H9 (cell line): ENCODE results near the gene FBP2. TPM values are rescaled to one million over a fixed set of nuclear protein-coding genes. Genes with fewer than 3 reads are reported as not detected.
"Not testable (repeated sequence)": the region's sequence is repeated elsewhere in the genome, so short reads cannot be mapped to it uniquely, and the experiment has no call there.

Experiments used
- DNase-seq: peaks from one replicate; pipeline ENCODE4 v3.0.0-alpha.2; 2017
- H2AFZ ChIP-seq: one replicate; pipeline ENCODE4 v1.6.1; 2013; ENCODE audit warnings: mild to moderate bottlenecking, low read length, control low read depth, moderate library complexity
- H2AK5ac ChIP-seq: 2 replicates; pipeline ENCODE4 v1.6.1; 2013; ENCODE audit warnings: low read length, control low read depth, mixed read lengths; ENCODE audit not compliant: insufficient read length
- H2BK120ac ChIP-seq: one replicate; pipeline ENCODE4 v1.6.1; 2013; ENCODE audit warnings: low read depth, mild to moderate bottlenecking, low read length, control low read depth, inconsistent platforms; ENCODE audit not compliant: poor library complexity, severe bottlenecking
- H2BK12ac ChIP-seq: 2 replicates; pipeline ENCODE4 v1.6.1; 2013; ENCODE audit warnings: low read length, control low read depth, mixed read lengths, low read depth; ENCODE audit not compliant: insufficient read length
- H2BK15ac ChIP-seq: 2 replicates; pipeline ENCODE4 v1.6.1; 2013; ENCODE audit warnings: low read depth, low read length, control low read depth
- H2BK20ac ChIP-seq: one replicate; pipeline ENCODE4 v1.6.1; 2013; ENCODE audit warnings: low read depth, mild to moderate bottlenecking, low read length, control low read depth, inconsistent platforms; ENCODE audit not compliant: poor library complexity, severe bottlenecking
- H2BK5ac ChIP-seq: 2 replicates; pipeline ENCODE4 v1.6.1; 2013; ENCODE audit warnings: low read length, control low read depth, mixed read lengths; ENCODE audit not compliant: insufficient read length
- H3K14ac ChIP-seq: 2 replicates; pipeline ENCODE4 v1.6.1; 2013; ENCODE audit warnings: low read length, control low read depth; ENCODE audit not compliant: insufficient read depth
- H3K18ac ChIP-seq: 2 replicates; pipeline ENCODE4 v1.6.1; 2013; ENCODE audit warnings: low read depth, mild to moderate bottlenecking, mixed read lengths, low read length, control low read depth; ENCODE audit not compliant: insufficient read length
- H3K23ac ChIP-seq: 2 replicates; pipeline ENCODE4 v1.6.1; 2013; ENCODE audit warnings: low read length, control low read depth, mixed read lengths, low read depth; ENCODE audit not compliant: insufficient read length
- H3K23me2 ChIP-seq: 2 replicates; pipeline ENCODE4 v1.6.1; 2013; ENCODE audit warnings: low read depth, mild to moderate bottlenecking, mixed read lengths, low read length, control low read depth; ENCODE audit not compliant: insufficient read length, poor library complexity, severe bottlenecking
- H3K27ac ChIP-seq: 2 replicates; pipeline ENCODE4 v1.5.1; 2013; ENCODE audit warnings: low read length, control low read depth, mixed read lengths, low read depth; ENCODE audit not compliant: insufficient read length
- H3K27me3 ChIP-seq: 2 replicates; pipeline ENCODE4 v1.6.1; 2013; ENCODE audit warnings: low read length, control low read depth, inconsistent platforms; ENCODE audit not compliant: insufficient read depth
- H3K4ac ChIP-seq: 2 replicates; pipeline ENCODE4 v1.6.1; 2013; ENCODE audit warnings: low read depth, mild to moderate bottlenecking, control low read depth, inconsistent platforms, low read length, moderate library complexity
- H3K4me1 ChIP-seq: 2 replicates; pipeline ENCODE4 v1.6.1; 2013; ENCODE audit warnings: low read length, control low read depth, inconsistent platforms; ENCODE audit not compliant: insufficient read depth
- H3K4me2 ChIP-seq: 2 replicates; pipeline ENCODE4 v1.6.1; 2013; ENCODE audit warnings: low read length, control low read depth, mixed read lengths; ENCODE audit not compliant: insufficient read length, insufficient read depth
- H3K56ac ChIP-seq: 2 replicates; pipeline ENCODE4 v1.6.1; 2013; ENCODE audit warnings: low read depth, mild to moderate bottlenecking, mixed read lengths, low read length, control low read depth; ENCODE audit not compliant: insufficient read length
- H3K79me1 ChIP-seq: 2 replicates; pipeline ENCODE4 v1.6.1; 2013; ENCODE audit warnings: low read depth, mild to moderate bottlenecking, moderate library complexity, low read length, control low read depth, inconsistent platforms; ENCODE audit not compliant: insufficient read depth, poor library complexity, severe bottlenecking
- H3K79me2 ChIP-seq: 2 replicates; pipeline ENCODE4 v1.6.1; 2013; ENCODE audit warnings: low read length, control low read depth, inconsistent platforms; ENCODE audit not compliant: insufficient read depth
- H3K9ac ChIP-seq: 2 replicates; pipeline ENCODE4 v1.6.1; 2013; ENCODE audit warnings: low read length, control low read depth, mixed read lengths; ENCODE audit not compliant: insufficient read length; ENCODE audit errors: extremely low read depth
- H3K9me3 ChIP-seq: one replicate; pipeline ENCODE4 v1.6.1; 2013; ENCODE audit warnings: low read depth, low read length, inconsistent platforms; ENCODE audit not compliant: control insufficient read depth
- H3T11ph ChIP-seq: one replicate; pipeline ENCODE4 v1.6.1; 2013; ENCODE audit warnings: mild to moderate bottlenecking, low read length, control low read depth, inconsistent platforms
- H4K20me1 ChIP-seq: one replicate; pipeline ENCODE4 v1.6.1; 2013; ENCODE audit not compliant: control insufficient read depth, insufficient read length, insufficient read depth
- H4K5ac ChIP-seq: 2 replicates; pipeline ENCODE4 v1.6.1; 2013; ENCODE audit warnings: low read depth, mild to moderate bottlenecking, mixed read lengths, low read length, control low read depth; ENCODE audit not compliant: insufficient read length
- H4K8ac ChIP-seq: replicated peaks from 2 replicates; pipeline ENCODE4 v1.6.1; 2013; ENCODE audit warnings: low read length, control low read depth, mixed read lengths, low read depth; ENCODE audit not compliant: insufficient read length
- H4K91ac ChIP-seq: 2 replicates; pipeline ENCODE4 v1.6.1; 2013; ENCODE audit warnings: low read depth, mild to moderate bottlenecking, moderate library complexity, mixed read lengths, low read length, control low read depth; ENCODE audit not compliant: insufficient read length
- H3K27ac Mint-ChIP-seq, 3 experiments: 2 replicates in 2 of 3; 3 replicates in 1 of 3; pipeline ENCODE4 v1.8.0; 2020 to 2021; ENCODE audit warnings: mixed read lengths in 3 of 3, mild to moderate bottlenecking in 1 of 3, moderate library complexity in 1 of 3
- H3K27me3 Mint-ChIP-seq: 2 replicates; pipeline ENCODE4 v1.8.0; 2021; ENCODE audit warnings: low read depth, mild to moderate bottlenecking, moderate library complexity, mixed read lengths
- H3K36me3 Mint-ChIP-seq, 3 experiments: 2 replicates in 2 of 3; 3 replicates in 1 of 3; pipeline ENCODE4 v1.8.0; 2020 to 2021; ENCODE audit warnings: low read depth in 3 of 3, mixed read lengths in 3 of 3; ENCODE audit not compliant: insufficient read depth in 1 of 3
- H3K4me1 Mint-ChIP-seq, 2 experiments: 2 replicates each; pipeline ENCODE4 v1.8.0; 2020; ENCODE audit warnings: mixed read lengths in 2 of 2
- H3K4me3 Mint-ChIP-seq, 2 experiments: 2 replicates in 1 of 2; 3 replicates in 1 of 2; pipeline ENCODE4 v1.8.0; 2020 to 2021; ENCODE audit warnings: mild to moderate bottlenecking in 2 of 2, mixed read lengths in 2 of 2, moderate library complexity in 1 of 2
- H3K9me3 Mint-ChIP-seq, 2 experiments: 2 replicates in 1 of 2; 3 replicates in 1 of 2; pipeline ENCODE4 v1.8.0; 2020; ENCODE audit warnings: mild to moderate bottlenecking in 2 of 2, mixed read lengths in 2 of 2, moderate library complexity in 1 of 2
- CTCF ChIP-seq: fragments of 200-600 bp; sonication (generic); conservative IDR thresholded peaks from 3 replicates; pipeline ENCODE4 v1.8.0; 2021; ENCODE audit warnings: antibody characterized with exemption, mild to moderate bottlenecking
- WGBS: extraction: QIAGEN DNeasy Blood & Tissue Kit; methylation state at CpG from one replicate; pipeline ENCODE4 v1.1.7; 2013; ENCODE audit warnings: missing lambda C conversion rate, low lambda C conversion rate, mixed read lengths; ENCODE audit not compliant: insufficient read length; ENCODE audit errors: extremely low coverage; 5-methylcytosine and 5-hydroxymethylcytosine counted together
- total RNA-seq: library from RNA; stranded (reverse); gene quantifications from 2 replicates; pipeline ENCODE4 v1.2.1, GENCODE V29; 2021

Gene FBP2
- total RNA-seq, 1 experiment from 2014 or later = not detected

GRCh38 chr9:94545940-94546339 is 47.7 kb downstream of the FBP2 start:
- Histone ChIP-seq H4K8ac (no peak overlapping the region), H2BK120ac (no peak overlapping the region), H4K91ac (no peak overlapping the region), H2AFZ (no peak overlapping the region), H2AK5ac (no peak overlapping the region), H3K4me2 (no peak overlapping the region), H3K23ac (no peak overlapping the region), H3K79me2 (no peaks in the 10 kb centered on the region), H3K4ac (no peak overlapping the region), H3K27ac (no peak overlapping the region), H3K56ac (no peak overlapping the region), H2BK5ac (no peak overlapping the region), H2BK20ac (no peak overlapping the region), H3K9ac (no peak overlapping the region), H3K23me2 (no peaks in the 10 kb centered on the region), H2BK12ac (no peak overlapping the region), H3K4me1 (no peaks in the 10 kb centered on the region), H3K9me3 (no peaks in the 10 kb centered on the region), H4K20me1 (no peaks in the 10 kb centered on the region), H2BK15ac (no peak overlapping the region), H4K5ac (no peak overlapping the region), H3K18ac (no peak overlapping the region), H3K14ac (no peak overlapping the region), H3K79me1 (no peaks in the 10 kb centered on the region), H3K27me3 (no peaks in the 10 kb centered on the region), H3T11ph (no peak overlapping the region)
- Mint-ChIP-seq H3K4me1 (peaks cover 0 to 3% of the 10 kb centered on the region in 2 experiments; a peak in 1 of 4 replicates), H3K27me3 (no peaks in the 10 kb centered on the region), H3K4me3 (no peak overlapping the region), H3K9me3 (peaks cover 5 to 7% of the 10 kb centered on the region in 2 experiments; a peak in 2 of 5 replicates), H3K27ac (no peak overlapping the region), H3K36me3 (peaks cover 5 to 8% (median 7%) of the 10 kb centered on the region in 3 experiments)
- DNase-seq = no peak
- no peak for TF ChIP-seq CTCF
- WGBS = no CpG with 5 or more reads among the region's 1 CpG

- not testable (repeated sequence) for H3K23ac ChIP-seq, H3K14ac ChIP-seq, H2BK15ac ChIP-seq, H3K9ac ChIP-seq, H3K4me2 ChIP-seq, H4K8ac ChIP-seq, H3K23me2 ChIP-seq, H3K4me1 ChIP-seq, H2BK120ac ChIP-seq, H2AK5ac ChIP-seq, H3K27ac Mint-ChIP-seq, H3K18ac ChIP-seq, H3T11ph ChIP-seq, H3K36me3 Mint-ChIP-seq, H3K79me2 ChIP-seq, H3K27ac ChIP-seq, H3K27me3 ChIP-seq, H2BK20ac ChIP-seq, H3K9me3 ChIP-seq, H3K4ac ChIP-seq, H3K4me3 Mint-ChIP-seq, H3K9me3 Mint-ChIP-seq, DNase-seq, H4K20me1 ChIP-seq, H3K56ac ChIP-seq, H3K27me3 Mint-ChIP-seq, H3K4me1 Mint-ChIP-seq, H3K79me1 ChIP-seq, H2AFZ ChIP-seq, H2BK5ac ChIP-seq, H4K91ac ChIP-seq, H2BK12ac ChIP-seq, H4K5ac ChIP-seq
- no CpG with 5 or more reads among the region's 5 CpGs for WGBS
Measured at GRCh38 chr9:94544335-94544734, 49.3 kb downstream of the FBP2 start.
